OCI-LY7 (cell line): ENCODE results near the gene EIF2AK3. TPM values are rescaled to one million over a fixed set of nuclear protein-coding genes. Genes with fewer than 3 reads are reported as not detected.

Source experiments
- BruUV-seq: library from RNA; stranded (reverse); fragments of 400-500 nt; replicated peaks from 2 replicates; lab custom pipeline; 2021; lab: Mats Ljungman, UMichigan
- CTCF ChIA-PET: fragments of 300-600 bp; sonication (Branson Sonifier 250); formaldehyde crosslinking; loops from one replicate; lab custom pipeline; 2022; ENCODE audit warnings: antibody characterized with exemption; ENCODE audit not compliant: unreplicated experiment; lab: Charles Lee
- POLR2A ChIA-PET: fragments of 300-600 bp; sonication (Branson Sonifier 250); formaldehyde crosslinking; loops from one replicate; lab custom pipeline; 2022; ENCODE audit warnings: antibody characterized with exemption; lab: Charles Lee
- DNase-seq: peaks from one replicate; pipeline ENCODE4 v3.0.0-alpha.2; 2015; ENCODE audit warnings: low spot score
- H2AFZ ChIP-seq: fragments of 200-600 bp; sonication (generic), shearing (Covaris generic); 2 replicates; pipeline ENCODE4 v1.6.1; 2014; ENCODE audit warnings: mild to moderate bottlenecking, antibody characterized with exemption, low read length, moderate library complexity
- H3K27ac ChIP-seq: fragments of 200-600 bp; sonication (generic); 2 replicates; pipeline ENCODE4 v1.5.1; 2014; ENCODE audit warnings: mixed run types, low read depth, mild to moderate bottlenecking, moderate library complexity, low read length, inconsistent platforms; ENCODE audit not compliant: poor library complexity, severe bottlenecking
- H3K36me3 ChIP-seq: fragments of 200-600 bp; sonication (generic); 2 replicates; pipeline ENCODE4 v1.6.1; 2014; ENCODE audit warnings: mild to moderate bottlenecking, antibody characterized with exemption, low read length, moderate library complexity, mixed read lengths; ENCODE audit not compliant: insufficient read depth
- H3K4me1 ChIP-seq: fragments of 200-600 bp; sonication (generic); 2 replicates; pipeline ENCODE4 v1.5.1; 2014; ENCODE audit warnings: mild to moderate bottlenecking, low read length; ENCODE audit not compliant: insufficient read depth, poor library complexity, severe bottlenecking
- H3K4me2 ChIP-seq: fragments of 200-600 bp; sonication (generic); 2 replicates; pipeline ENCODE4 v1.6.1; 2014; ENCODE audit warnings: mild to moderate bottlenecking, low read length
- H3K4me3 ChIP-seq: fragments of 200-600 bp; sonication (generic); 2 replicates; pipeline ENCODE4 v1.5.1; 2014; ENCODE audit warnings: mild to moderate bottlenecking, low read depth, low read length; ENCODE audit not compliant: poor library complexity, severe bottlenecking
- H3K79me2 ChIP-seq: fragments of 200-600 bp; sonication (generic); 2 replicates; pipeline ENCODE4 v1.6.1; 2016; ENCODE audit warnings: low read depth, mild to moderate bottlenecking, low read length, moderate library complexity, mixed read lengths; ENCODE audit not compliant: insufficient read depth
- H3K9me2 ChIP-seq: fragments of 200-600 bp; sonication (generic); 2 replicates; pipeline ENCODE4 v1.6.1; 2016; ENCODE audit warnings: mild to moderate bottlenecking, low read length, mixed read lengths; ENCODE audit not compliant: insufficient read depth
- H3K9me3 ChIP-seq: fragments of 200-600 bp; sonication (generic); 2 replicates; pipeline ENCODE4 v1.6.1; 2014; ENCODE audit warnings: mild to moderate bottlenecking, mixed run types, low read length, mixed read lengths
- H4K20me1 ChIP-seq: fragments of 200-600 bp; sonication (generic); 2 replicates; pipeline ENCODE4 v1.6.1; 2014; ENCODE audit warnings: mild to moderate bottlenecking, antibody characterized with exemption, low read length, moderate library complexity, mixed read lengths; ENCODE audit not compliant: insufficient read depth
- CTCF ChIP-seq: fragments of 200-600 bp; sonication (generic); conservative IDR thresholded peaks from 2 replicates; pipeline ENCODE4 v1.5.1; 2014; ENCODE audit warnings: mild to moderate bottlenecking, antibody characterized with exemption, low read length, moderate library complexity, mixed read lengths
- EZH2phosphoT487 ChIP-seq: fragments of 200-600 bp; sonication (generic); IDR thresholded peaks from 2 replicates; pipeline ENCODE4 v1.6.1; 2018; ENCODE audit warnings: low read depth, borderline replicate concordance, mild to moderate bottlenecking, mixed run types, antibody characterized with exemption, low read length, moderate library complexity, mixed read lengths
- intact Hi-C: fragments of 100-400 bp; cut with micrococcal nuclease; formaldehyde crosslinking; loops from one replicate; pipeline ENCODE4 v1.10.0; 2022; ENCODE audit not compliant: unreplicated experiment
- total RNA-seq, 2 experiments: library from RNA; depleted of rRNA in 1 of 2; stranded (reverse); fragments of >200 nt in 1 of 2; shearing (Covaris generic) in 1 of 2; gene quantifications; 2 replicates each; pipeline ENCODE4 v1.2.3, GENCODE V29; 2014 to 2022

Gene EIF2AK3
- total RNA-seq, 2 experiments from 2014 or later, result 49.4 to 64.5 TPM

GRCh38 chr2:88580088-88580487, 47.2 kb downstream of the EIF2AK3 start:
- H4K20me1 ChIP-seq, result no peaks in the 10 kb centered on the region
- peaks cover 5% of the 10 kb centered on the region for H3K4me1 ChIP-seq
- H3K79me2 ChIP-seq, result no peaks in the 10 kb centered on the region
- POLR2A ChIA-PET, result interaction anchor here (0.6 kb wide), 2 partner anchors 55 to 69 kb away, joined by 3 to 4 read pairs; no protein-coding TSS in a partner anchor
- no peak for TF ChIP-seq EZH2phosphoT487
- no peak for TF ChIP-seq CTCF
- no peak overlapping the region for H3K4me3 ChIP-seq
- intact Hi-C loops, result no loop called here
- H3K36me3 ChIP-seq, result peaks cover 97% of the 10 kb centered on the region
- CTCF ChIA-PET, result no interaction called here
- no peaks in the 10 kb centered on the region for H3K9me2 ChIP-seq
- no TSS peak for BruUV-seq
- H3K9me3 ChIP-seq, result no peaks in the 10 kb centered on the region
- no peak overlapping the region for H3K4me2 ChIP-seq
- no peak overlapping the region for H2AFZ ChIP-seq
- no peak overlapping the region for H3K27ac ChIP-seq
- DNase-seq, result no peak

- ChIA-PET POLR2A (interaction anchor here (0.6 to 1.2 kb wide), 2 partner anchors 43 to 82 kb away, joined by 3 read pairs; no protein-coding TSS in a partner anchor), CTCF (no interaction called here)
- Histone ChIP-seq H3K79me2 (peaks cover 36% of the 10 kb centered on the region; the same call in 1 of the 2 replicates), H3K4me1 (peaks cover 35% of the 10 kb centered on the region), H3K4me3 (no peak overlapping the region), H3K9me2 (no peaks in the 10 kb centered on the region), H3K27ac (no peak overlapping the region), H3K4me2 (no peak overlapping the region), H2AFZ (no peak overlapping the region), H3K9me3 (no peaks in the 10 kb centered on the region), H4K20me1 (peaks cover 6% of the 10 kb centered on the region; the same call in 1 of the 2 replicates), H3K36me3 (peaks cover 97% of the 10 kb centered on the region)
- no peak for TF ChIP-seq EZH2phosphoT487
- TF ChIP-seq CTCF, result no peak
- intact Hi-C loops, result no loop called here
- no TSS peak for BruUV-seq
- no peak for DNase-seq
Measured at GRCh38 chr2:88575630-88576029, 51.6 kb downstream of the EIF2AK3 start.

- Histone ChIP-seq H2AFZ (no peak overlapping the region), H3K27ac (no peak overlapping the region), H3K4me1 (peaks cover 35% of the 10 kb centered on the region), H3K9me3 (no peaks in the 10 kb centered on the region), H3K4me3 (no peak overlapping the region), H3K4me2 (no peak overlapping the region), H3K79me2 (peaks cover 36% of the 10 kb centered on the region; the same call in 1 of the 2 replicates), H3K36me3 (peaks cover 97% of the 10 kb centered on the region), H4K20me1 (peaks cover 6% of the 10 kb centered on the region; the same call in 1 of the 2 replicates), H3K9me2 (no peaks in the 10 kb centered on the region)
- no peak for TF ChIP-seq EZH2phosphoT487
- no peak for TF ChIP-seq CTCF
- ChIA-PET POLR2A (interaction anchor here (1.2 kb wide), 1 partner anchor 83 kb away, joined by 3 read pairs; no protein-coding TSS in a partner anchor), CTCF (no interaction called here)
- BruUV-seq, result no TSS peak
- DNase-seq, result no peak
- intact Hi-C loops, result no loop called here
Measured at GRCh38 chr2:88575051-88575450, 52.2 kb downstream of the EIF2AK3 start.
